Activated naive CD8-positive, alpha-beta T cell (primary cell): Measurements from ENCODE around the gene NTM.

Experiments
- H3K27ac Mint-ChIP-seq: one replicate; pipeline ENCODE4 v1.8.0; 2021; ENCODE audit warnings: mixed read lengths
- H3K27me3 Mint-ChIP-seq: one replicate; pipeline ENCODE4 v1.8.0; 2021; ENCODE audit warnings: mixed read lengths
- H3K36me3 Mint-ChIP-seq: one replicate; pipeline ENCODE4 v1.8.0; 2021; ENCODE audit warnings: mixed read lengths
- H3K4me1 Mint-ChIP-seq: one replicate; pipeline ENCODE4 v1.8.0; 2021; ENCODE audit warnings: low read depth, mixed read lengths
- H3K4me3 Mint-ChIP-seq: one replicate; pipeline ENCODE4 v1.8.0; 2021; ENCODE audit warnings: mild to moderate bottlenecking, mixed read lengths
- H3K9me3 Mint-ChIP-seq: one replicate; pipeline ENCODE4 v1.8.0; 2021; ENCODE audit warnings: low read depth, mixed read lengths

The NTM gene

GRCh38 chr11:131979364-131979763 is 608.9 kb downstream of the NTM start:
- H3K27ac Mint-ChIP-seq: no peak overlapping the region
- H3K9me3 Mint-ChIP-seq: peaks cover 13% of the 10 kb centered on the region
- no peaks in the 10 kb centered on the region for H3K36me3 Mint-ChIP-seq
- H3K4me1 Mint-ChIP-seq: no peaks in the 10 kb centered on the region
- H3K27me3 Mint-ChIP-seq: peaks cover 5% of the 10 kb centered on the region
- no peak overlapping the region for H3K4me3 Mint-ChIP-seq

DNA sequence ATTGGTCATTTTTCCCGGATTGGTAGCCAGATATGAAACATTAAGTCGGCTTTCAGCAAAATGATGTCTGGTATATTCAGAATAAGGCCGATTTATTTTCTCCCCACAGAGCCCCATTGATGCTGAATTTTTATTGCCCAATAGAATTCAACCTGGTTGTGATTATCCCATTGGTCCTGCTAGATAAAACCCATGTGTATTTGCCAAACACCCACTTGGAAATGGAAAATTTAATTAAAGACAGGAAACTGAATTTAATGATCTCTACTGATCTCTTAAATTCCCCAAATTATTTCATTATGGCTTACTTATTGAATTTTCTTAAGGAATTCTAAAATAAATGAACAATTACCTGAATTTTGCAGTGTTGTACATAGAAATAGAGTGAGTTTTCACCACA is 609.8 kb downstream of the NTM start:
- H3K4me3 Mint-ChIP-seq: no peak overlapping the region
- peaks cover 13% of the 10 kb centered on the region for H3K9me3 Mint-ChIP-seq
- H3K4me1 Mint-ChIP-seq: no peaks in the 10 kb centered on the region
- H3K36me3 Mint-ChIP-seq: no peaks in the 10 kb centered on the region
- H3K27ac Mint-ChIP-seq: no peak overlapping the region
- peaks cover 5% of the 10 kb centered on the region for H3K27me3 Mint-ChIP-seq

DNA sequence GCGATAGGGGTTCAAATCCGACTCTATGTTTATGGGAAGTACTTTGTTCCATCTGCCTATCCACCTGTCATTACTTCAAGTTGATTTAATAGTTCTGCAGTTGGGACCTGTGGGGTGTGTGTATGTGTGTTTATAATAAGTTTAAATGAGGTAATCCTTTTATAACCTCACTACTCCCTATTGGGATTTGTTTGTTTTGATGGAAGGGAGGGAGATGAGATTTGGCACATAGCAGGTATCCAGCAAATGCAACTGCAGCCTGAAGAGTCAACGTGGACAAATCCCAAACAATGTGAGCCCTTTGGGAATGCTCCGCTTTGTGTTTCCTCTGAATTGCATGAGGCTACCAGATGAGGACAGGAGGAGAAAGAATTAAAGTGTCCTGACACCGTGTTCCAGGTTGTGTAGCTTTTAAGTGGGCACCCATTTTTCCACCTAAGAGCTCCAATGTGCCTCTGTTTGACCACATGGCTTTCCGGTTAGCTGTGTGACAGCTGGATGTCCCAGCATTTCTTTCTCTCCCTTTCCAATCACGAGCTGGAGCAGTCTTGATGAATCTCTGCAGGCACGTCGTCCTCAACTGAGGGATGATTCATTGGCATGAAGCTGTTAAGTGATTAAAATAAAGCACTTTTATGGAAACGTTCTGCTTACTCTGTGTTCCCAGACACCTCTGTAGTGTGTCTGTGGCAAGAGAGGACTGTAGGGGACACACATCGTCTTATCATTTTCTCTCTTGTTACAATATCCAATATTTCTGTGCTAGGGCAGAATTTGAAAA is 610.7 kb downstream of the NTM start:
- H3K4me3 Mint-ChIP-seq: no peak overlapping the region
- H3K9me3 Mint-ChIP-seq: peaks cover 13% of the 10 kb centered on the region

DNA sequence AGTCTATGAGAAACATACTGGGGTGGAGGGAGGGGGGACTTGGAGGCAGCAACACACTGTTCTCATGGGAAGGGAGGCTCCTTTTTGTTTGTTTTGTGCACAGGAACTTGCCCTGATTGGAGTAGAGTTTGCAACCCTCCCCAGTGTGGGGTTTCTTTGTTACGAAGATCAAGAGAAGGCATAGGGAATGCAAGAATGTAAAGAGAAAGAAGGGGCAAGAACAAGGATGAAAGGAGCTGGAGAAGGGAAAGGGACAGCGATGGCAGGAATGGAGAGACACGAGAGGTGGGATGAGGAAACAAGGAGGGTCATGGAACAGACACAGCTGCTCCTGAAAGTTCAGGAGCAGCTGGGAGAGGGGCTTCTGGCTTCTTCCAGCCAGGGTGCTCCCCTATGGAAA is 611.7 kb downstream of the NTM start:
- Mint-ChIP-seq H3K4me3 (no peak overlapping the region), H3K27ac (no peak overlapping the region), H3K36me3 (no peaks in the 10 kb centered on the region), H3K4me1 (no peaks in the 10 kb centered on the region), H3K27me3 (peaks cover 5% of the 10 kb centered on the region), H3K9me3 (peaks cover 13% of the 10 kb centered on the region)

More for the DNA sequence above, 610.7 kb downstream of the NTM start:
- H3K27me3 Mint-ChIP-seq: peaks cover 5% of the 10 kb centered on the region
- H3K27ac Mint-ChIP-seq: no peak overlapping the region
- no peaks in the 10 kb centered on the region for H3K36me3 Mint-ChIP-seq
- H3K4me1 Mint-ChIP-seq: no peaks in the 10 kb centered on the region

GRCh38 chr11:131985846-131986301 is 615.5 kb downstream of the NTM start:
- Mint-ChIP-seq H3K9me3 (peaks cover 8% of the 10 kb centered on the region), H3K4me3 (no peak overlapping the region), H3K27ac (no peak overlapping the region), H3K36me3 (no peaks in the 10 kb centered on the region), H3K4me1 (no peaks in the 10 kb centered on the region), H3K27me3 (no peaks in the 10 kb centered on the region)

GRCh38 chr11:131987703-131988102 is 617.3 kb downstream of the NTM start:
- no peaks in the 10 kb centered on the region for H3K36me3 Mint-ChIP-seq

DNA sequence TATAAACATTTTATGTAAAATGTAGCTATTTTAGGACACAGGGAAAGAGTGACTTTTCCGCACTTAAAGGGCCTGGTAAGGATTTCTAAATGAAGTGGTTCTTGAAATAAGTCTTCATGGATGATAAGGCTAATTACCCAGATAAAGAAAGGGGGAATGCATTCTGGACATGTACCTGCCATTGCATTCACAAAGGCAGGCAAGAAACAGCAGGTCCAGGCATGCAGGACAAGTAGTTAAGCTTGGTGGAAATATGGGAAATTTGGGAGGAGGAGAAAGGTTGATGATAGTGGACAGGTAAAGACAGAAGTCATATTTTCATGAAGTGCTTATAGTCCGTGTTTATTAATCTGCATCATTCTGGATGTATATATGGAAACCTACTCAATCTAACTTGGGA is 621.2 kb downstream of the NTM start:
- Mint-ChIP-seq H3K27ac (no peak overlapping the region), H3K27me3 (no peaks in the 10 kb centered on the region), H3K36me3 (no peaks in the 10 kb centered on the region), H3K4me1 (no peaks in the 10 kb centered on the region), H3K9me3 (peaks cover 4% of the 10 kb centered on the region), H3K4me3 (no peak overlapping the region)

More at GRCh38 chr11:131987703-131988102, 617.3 kb downstream of the NTM start:
- H3K4me3 Mint-ChIP-seq: no peak overlapping the region
- no peak overlapping the region for H3K27ac Mint-ChIP-seq
- peaks cover 8% of the 10 kb centered on the region for H3K9me3 Mint-ChIP-seq
- H3K27me3 Mint-ChIP-seq: no peaks in the 10 kb centered on the region
- no peaks in the 10 kb centered on the region for H3K4me1 Mint-ChIP-seq

- Mint-ChIP-seq H3K27ac (no peak overlapping the region), H3K9me3 (peaks cover 7% of the 10 kb centered on the region), H3K4me3 (no peak overlapping the region), H3K36me3 (no peaks in the 10 kb centered on the region), H3K4me1 (no peaks in the 10 kb centered on the region), H3K27me3 (no peaks in the 10 kb centered on the region)
Measured at GRCh38 chr11:131993246-131993645, 622.8 kb downstream of the NTM start.

GRCh38 chr11:131998020-131998419 is 627.6 kb downstream of the NTM start:
- peaks cover 7% of the 10 kb centered on the region for H3K9me3 Mint-ChIP-seq
- H3K27ac Mint-ChIP-seq: no peak overlapping the region
- no peaks in the 10 kb centered on the region for H3K4me1 Mint-ChIP-seq
- H3K4me3 Mint-ChIP-seq: no peak overlapping the region
- no peaks in the 10 kb centered on the region for H3K36me3 Mint-ChIP-seq
- no peaks in the 10 kb centered on the region for H3K27me3 Mint-ChIP-seq

- no peak overlapping the region for H3K4me3 Mint-ChIP-seq
Measured at GRCh38 chr11:131999084-131999483, 628.7 kb downstream of the NTM start.

GRCh38 chr11:131999955-132000354 is 629.5 kb downstream of the NTM start:
- Mint-ChIP-seq H3K9me3 (peaks cover 7% of the 10 kb centered on the region), H3K4me3 (no peak overlapping the region), H3K27ac (no peak overlapping the region), H3K4me1 (no peaks in the 10 kb centered on the region), H3K27me3 (no peaks in the 10 kb centered on the region), H3K36me3 (no peaks in the 10 kb centered on the region)

More at GRCh38 chr11:131999084-131999483, 628.7 kb downstream of the NTM start:
- Mint-ChIP-seq H3K4me1 (no peaks in the 10 kb centered on the region), H3K27me3 (no peaks in the 10 kb centered on the region), H3K27ac (no peak overlapping the region), H3K36me3 (no peaks in the 10 kb centered on the region), H3K9me3 (peaks cover 7% of the 10 kb centered on the region)

- H3K4me3 Mint-ChIP-seq: no peak overlapping the region
- H3K27ac Mint-ChIP-seq: no peak overlapping the region
- no peaks in the 10 kb centered on the region for H3K4me1 Mint-ChIP-seq
- no peaks in the 10 kb centered on the region for H3K27me3 Mint-ChIP-seq
- H3K9me3 Mint-ChIP-seq: no peaks in the 10 kb centered on the region
- H3K36me3 Mint-ChIP-seq: no peaks in the 10 kb centered on the region
Measured at GRCh38 chr11:132005887-132006286, 635.5 kb downstream of the NTM start.

- no peak overlapping the region for H3K27ac Mint-ChIP-seq
- H3K36me3 Mint-ChIP-seq: no peaks in the 10 kb centered on the region
- no peaks in the 10 kb centered on the region for H3K27me3 Mint-ChIP-seq
- no peak overlapping the region for H3K4me3 Mint-ChIP-seq
- H3K9me3 Mint-ChIP-seq: no peaks in the 10 kb centered on the region
- no peaks in the 10 kb centered on the region for H3K4me1 Mint-ChIP-seq
Measured at GRCh38 chr11:132006884-132007580, 636.6 kb downstream of the NTM start.

GRCh38 chr11:132008226-132008625 is 637.8 kb downstream of the NTM start:
- H3K9me3 Mint-ChIP-seq: peaks cover 5% of the 10 kb centered on the region
- H3K4me3 Mint-ChIP-seq: no peak overlapping the region
- H3K36me3 Mint-ChIP-seq: no peaks in the 10 kb centered on the region
- H3K27ac Mint-ChIP-seq: no peak overlapping the region
- no peaks in the 10 kb centered on the region for H3K27me3 Mint-ChIP-seq
- H3K4me1 Mint-ChIP-seq: no peaks in the 10 kb centered on the region

DNA sequence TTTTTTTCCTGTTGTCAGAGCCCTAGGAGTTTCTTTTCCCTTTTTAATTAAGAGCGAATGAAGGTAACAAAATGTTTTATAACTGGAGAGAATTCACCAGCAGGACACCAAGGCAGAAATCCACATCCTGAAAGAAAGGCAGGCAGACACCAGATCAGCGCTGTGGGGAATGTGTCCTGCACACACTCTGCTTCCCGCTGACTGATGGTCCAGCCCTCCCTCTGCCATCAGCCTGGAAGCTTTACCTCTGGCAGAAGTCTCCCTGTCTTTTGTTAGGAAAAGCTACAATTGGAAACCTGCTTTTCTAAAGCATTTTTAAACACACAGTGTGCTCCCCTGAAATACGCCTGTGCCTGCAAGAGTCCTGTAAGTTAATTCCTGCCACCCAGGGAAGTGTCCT is 638.5 kb downstream of the NTM start:
- Mint-ChIP-seq H3K27me3 (no peaks in the 10 kb centered on the region), H3K4me3 (no peak overlapping the region), H3K36me3 (no peaks in the 10 kb centered on the region), H3K9me3 (peaks cover 7% of the 10 kb centered on the region), H3K4me1 (no peaks in the 10 kb centered on the region), H3K27ac (no peak overlapping the region)
